ENCODE data around the gene PDE11A.

PDE11A gene

GRCh38 chr2:177575358-177575757 is 497.2 kb downstream of the PDE11A start:
- no peak for DNase-seq (ENCODE audit: low read depth in 1 of 2, low spot score in 1 of 2)
- in situ Hi-C loops (cut with HindIII; ENCODE audit: low pct_unique_long_range_greater_than_20kb, low sequenced_read_pairs), result no loop called here
- no peak for TF ChIP-seq JUND (IDR thresholded peaks at IDR 0.05; ENCODE audit: low read depth)

DNA sequence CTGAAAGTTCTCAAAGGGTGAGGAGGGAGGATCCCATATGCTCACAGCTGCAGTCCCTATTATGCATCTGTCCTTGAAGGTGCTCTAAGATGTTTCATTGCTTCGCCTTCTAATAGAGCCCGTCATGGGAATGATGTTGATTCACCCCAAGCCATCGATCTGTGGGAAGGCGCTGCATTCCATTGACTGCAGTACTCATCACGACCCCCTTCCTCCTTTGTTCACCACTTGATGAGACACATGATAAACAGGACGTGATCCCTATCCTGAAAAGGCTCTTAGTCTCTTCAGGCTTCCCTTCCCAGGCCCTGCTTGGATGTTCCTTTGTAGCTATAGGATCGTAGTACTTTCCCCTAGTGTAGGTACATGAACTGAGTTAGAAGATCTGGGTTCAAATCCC is 498.2 kb downstream of the PDE11A start:
- no peak for TF ChIP-seq JUND (IDR thresholded peaks at IDR 0.05; ENCODE audit: low read depth)
- DNase-seq (ENCODE audit: low read depth in 1 of 2, low spot score in 1 of 2), result no peak
- in situ Hi-C loops (cut with HindIII; ENCODE audit: low pct_unique_long_range_greater_than_20kb, low sequenced_read_pairs), result no loop called here

All from T47D (cell line).